Osteocyte (in vitro differentiated cells): ENCODE results near the gene LYSET. TPM values are rescaled to one million over a fixed set of nuclear protein-coding genes. Genes with fewer than 3 reads are reported as not detected.

ENCODE experiments used
- DNase-seq: peaks from one replicate; pipeline ENCODE4 v3.0.0; 2021; ENCODE audit warnings: mixed read lengths; ENCODE audit not compliant: unreplicated experiment; ENCODE audit errors: extremely low spot score
- H3K27ac Mint-ChIP-seq: one replicate; pipeline ENCODE4 v1.8.0; 2021; ENCODE audit warnings: mild to moderate bottlenecking, mixed read lengths; ENCODE audit not compliant: unreplicated experiment
- H3K27me3 Mint-ChIP-seq: one replicate; pipeline ENCODE4 v1.8.0; 2021; ENCODE audit warnings: mixed read lengths; ENCODE audit not compliant: unreplicated experiment
- H3K36me3 Mint-ChIP-seq: one replicate; pipeline ENCODE4 v1.8.0; 2021; ENCODE audit warnings: mixed read lengths; ENCODE audit not compliant: unreplicated experiment
- H3K4me1 Mint-ChIP-seq: one replicate; pipeline ENCODE4 v1.8.0; 2021; ENCODE audit warnings: mixed read lengths; ENCODE audit not compliant: unreplicated experiment
- H3K4me3 Mint-ChIP-seq: one replicate; pipeline ENCODE4 v1.8.0; 2021; ENCODE audit warnings: mild to moderate bottlenecking, moderate library complexity, mixed read lengths; ENCODE audit not compliant: unreplicated experiment
- H3K9me3 Mint-ChIP-seq: one replicate; pipeline ENCODE4 v1.8.0; 2021; ENCODE audit warnings: mixed read lengths; ENCODE audit not compliant: unreplicated experiment
- CTCF ChIP-seq: fragments of 200-600 bp; sonication (generic); IDR thresholded peaks from 2 replicates; pipeline ENCODE4 v1.5.0; 2021; ENCODE audit warnings: antibody characterized with exemption, mild to moderate bottlenecking, moderate library complexity
- total RNA-seq: library from RNA; stranded (reverse); gene quantifications from 2 replicates; pipeline ENCODE4 v1.2.1, GENCODE V29; 2021

The LYSET gene
- total RNA-seq, 1 donor from 2014 or later = 23.1 TPM

- no peaks in the 10 kb centered on the region for H3K9me3 Mint-ChIP-seq
- no peaks in the 10 kb centered on the region for H3K27me3 Mint-ChIP-seq
- no peak overlapping the region for H3K4me3 Mint-ChIP-seq
- no peak for DNase-seq
- TF ChIP-seq CTCF = no peak
- no peak overlapping the region for H3K27ac Mint-ChIP-seq
- H3K36me3 Mint-ChIP-seq = peaks cover 2% of the 10 kb centered on the region
- no peaks in the 10 kb centered on the region for H3K4me1 Mint-ChIP-seq
Measured at GRCh38 chr14:93195316-93195999, 10.3 kb downstream of the LYSET start.

- Mint-ChIP-seq H3K36me3 (peaks cover 2% of the 10 kb centered on the region), H3K4me3 (no peak overlapping the region), H3K27me3 (no peaks in the 10 kb centered on the region), H3K27ac (no peak overlapping the region), H3K4me1 (no peaks in the 10 kb centered on the region), H3K9me3 (no peaks in the 10 kb centered on the region)
- DNase-seq = no peak
- TF ChIP-seq CTCF = no peak
Measured at GRCh38 chr14:93199031-93199430, 13.9 kb downstream of the LYSET start.

DNA sequence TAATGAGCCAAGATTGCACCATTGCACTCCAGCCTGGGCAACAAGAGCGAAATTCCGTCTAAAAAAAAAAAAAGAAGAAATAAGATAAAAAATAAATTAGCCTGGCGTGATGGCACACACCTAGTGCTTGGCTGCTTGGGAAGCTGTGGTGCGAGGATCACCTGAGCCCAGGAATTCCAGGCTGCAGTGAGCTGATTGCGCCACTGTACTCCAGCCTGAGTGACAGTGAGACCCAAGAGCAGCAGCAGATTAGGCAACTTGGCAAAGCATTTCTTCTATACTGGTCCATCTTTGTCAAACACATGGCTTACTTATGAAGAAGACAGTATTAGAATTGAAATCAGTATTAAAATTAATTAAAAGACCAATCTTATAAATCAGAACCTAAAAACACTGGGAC is 15.4 kb downstream of the LYSET start:
- Mint-ChIP-seq H3K27me3 (no peaks in the 10 kb centered on the region), H3K4me1 (peaks cover 4% of the 10 kb centered on the region), H3K27ac (no peak overlapping the region), H3K4me3 (no peak overlapping the region), H3K36me3 (no peaks in the 10 kb centered on the region), H3K9me3 (no peaks in the 10 kb centered on the region)
- DNase-seq = no peak
- TF ChIP-seq CTCF = no peak

GRCh38 chr14:93201155-93201704 is 16.1 kb downstream of the LYSET start:
- Mint-ChIP-seq H3K36me3 (no peaks in the 10 kb centered on the region), H3K4me1 (peaks cover 11% of the 10 kb centered on the region), H3K27ac (no peak overlapping the region), H3K9me3 (no peaks in the 10 kb centered on the region), H3K4me3 (no peak overlapping the region), H3K27me3 (no peaks in the 10 kb centered on the region)
- TF ChIP-seq CTCF = no peak
- DNase-seq = no peak

DNA sequence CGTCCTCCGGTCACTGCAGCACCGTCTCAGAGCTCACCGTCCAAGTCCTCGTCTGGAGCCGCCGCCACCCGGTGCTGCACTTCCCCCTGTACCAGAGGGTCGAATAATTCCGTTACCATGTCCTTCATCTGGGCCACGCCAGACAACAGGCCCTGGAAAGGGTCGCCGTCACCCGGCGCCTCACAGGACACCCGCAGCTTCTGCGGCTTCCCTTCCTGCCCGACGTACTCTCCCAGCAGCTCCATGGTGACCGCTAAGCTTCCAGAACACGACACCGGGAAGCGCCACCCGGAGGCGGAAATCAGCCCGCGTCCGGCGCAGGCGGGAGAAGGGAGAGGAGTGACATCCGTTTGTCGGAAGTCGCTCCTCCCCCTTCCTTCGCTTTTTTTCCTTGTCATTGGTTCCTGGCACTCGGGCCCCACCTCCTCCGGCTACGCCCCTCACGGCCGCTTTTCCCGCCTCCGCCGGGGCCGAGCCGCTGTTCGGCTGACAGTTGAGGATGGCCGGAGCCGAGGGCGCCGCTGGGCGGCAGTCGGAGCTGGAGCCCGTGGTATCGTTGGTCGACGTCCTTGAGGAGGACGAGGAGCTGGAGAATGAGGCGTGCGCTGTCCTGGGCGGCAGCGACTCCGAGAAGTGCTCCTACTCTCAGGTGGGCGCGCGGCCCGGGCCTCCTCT is 21.8 kb downstream of the LYSET start, which contains the start of the genes GON7 and UBR7:
GON7 (minus strand) TSS at position 273 of the 675 bp plus-strand sequence; CDS start at position 245, 28 bp downstream.
UBR7 (plus strand) TSS at position 464 of the 675 bp plus-strand sequence; CDS start at position 500, 36 bp downstream.
- peaks cover 35% of the 10 kb centered on the region for H3K4me1 Mint-ChIP-seq
- DNase-seq = peak; percentile 98
- H3K27me3 Mint-ChIP-seq = no peaks in the 10 kb centered on the region
- H3K36me3 Mint-ChIP-seq = peaks cover 4% of the 10 kb centered on the region
- peak within 1 kb of the TSS; percentile 99 for H3K27ac Mint-ChIP-seq
- H3K4me3 Mint-ChIP-seq = peak within 1 kb of the TSS; percentile 100
- no peak for TF ChIP-seq CTCF
- no peaks in the 10 kb centered on the region for H3K9me3 Mint-ChIP-seq
